OCI-LY1 (cell line): Measurements from ENCODE around the gene GPR26.
"Not testable (repeated sequence)": the region's sequence is repeated elsewhere in the genome, so short reads cannot be mapped to it uniquely, and the experiment has no call there.

Source experiments
- CTCF ChIP-seq: fragments of 200-600 bp; sonication (generic), shearing (Covaris generic); IDR thresholded peaks from 2 replicates; pipeline ENCODE4 v1.5.1; 2017; ENCODE audit warnings: mild to moderate bottlenecking, antibody characterized with exemption, low read length, moderate library complexity, mixed read lengths
- EZH2 ChIP-seq: fragments of 200-600 bp; sonication (generic), shearing (Covaris generic); IDR thresholded peaks from 2 replicates; pipeline ENCODE4 v1.8.0; 2017; ENCODE audit warnings: borderline replicate concordance, mixed run types, mild to moderate bottlenecking, antibody characterized with exemption, low read length, moderate library complexity, mixed read lengths

GRCh38 chr10:123736917-123737316 lies 70.8 kb downstream of the GPR26 start:
- TF ChIP-seq CTCF, EZH2: not testable (repeated sequence)
